Body of pancreas (tissue), 4 donors: ENCODE data around the gene SLC6A13.

Source experiments
- CTCF ChIP-seq, 7 experiments: fragments of 450-650 bp in 4 of 7; fragments of 200-600 bp in 3 of 7; sonication (generic) in 3 of 7; IDR thresholded peaks; one replicate each; pipeline ENCODE4 v1.5.1; 2016 to 2019; ENCODE audit warnings: antibody characterized with exemption in 7 of 7
- POLR2A ChIP-seq, 3 donors: fragments of 450-650 bp; IDR thresholded peaks; one replicate each; pipeline ENCODE4 v1.6.1; 2016; ENCODE audit warnings: antibody characterized with exemption in 3 of 3, mild to moderate bottlenecking in 2 of 3

- TF ChIP-seq CTCF (IDR thresholded peaks at IDR 0.05) (no peak), POLR2A (IDR thresholded peaks at IDR 0.05) (no peak)
Measured at GRCh38 chr12:206746-207440, 55.7 kb downstream of the SLC6A13 start.
